Activated gamma-delta T cell treated with anti-CD3 and anti-CD28 coated beads, Interleukin-2, amount 50 U/mL, for 16 hours (primary cell): ENCODE results near the gene ZIC5.
A peak's percentile ranks its signal among the peaks of the same experiment; 100 is the strongest.

ENCODE experiments used
- DNase-seq: peaks from one replicate; pipeline ENCODE4 v3.0.0-alpha.2; 2020; ENCODE audit warnings: low read depth

The ZIC5 gene

DNA sequence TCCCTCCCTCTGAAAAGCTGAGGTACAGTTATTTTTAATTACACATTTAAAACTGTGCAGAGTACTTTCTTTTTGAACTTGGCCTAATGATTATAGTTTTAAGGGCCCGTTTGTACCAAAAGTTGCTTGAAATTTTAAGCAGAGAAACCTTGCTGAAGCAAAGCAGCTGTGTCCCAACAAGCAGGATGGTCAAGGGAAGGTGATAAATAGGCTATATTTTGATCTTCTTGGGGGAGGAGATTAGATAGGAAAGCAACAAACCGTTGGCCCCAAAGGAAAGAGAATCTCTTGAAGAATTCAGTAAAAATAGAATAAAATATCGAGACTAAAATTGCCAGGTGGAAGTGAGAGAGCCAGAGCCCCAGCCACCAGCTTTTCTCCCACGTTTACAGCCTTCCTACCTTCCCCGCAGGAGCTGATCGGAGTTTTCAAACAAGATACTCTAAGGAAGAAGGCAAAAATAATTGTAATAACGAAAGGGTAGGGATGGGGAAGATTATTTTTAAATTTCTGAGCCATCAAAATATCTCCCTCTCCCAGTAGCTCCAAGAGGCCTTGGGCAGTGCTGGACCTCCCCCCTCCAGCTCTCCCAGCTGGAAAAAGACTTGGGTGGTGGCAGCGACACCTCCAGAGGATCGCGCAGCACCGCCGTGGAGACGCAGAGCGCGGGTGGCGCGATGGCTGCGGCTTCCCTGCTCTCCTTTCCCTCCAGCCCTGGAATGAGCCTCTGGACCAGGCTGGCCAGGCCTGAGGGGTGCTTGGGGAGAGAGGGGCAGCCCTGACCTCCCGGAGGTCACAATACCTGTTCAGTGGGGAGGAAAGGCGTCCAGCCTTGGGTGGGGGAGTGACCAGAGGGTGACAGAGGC is 15.8 kb upstream of the ZIC5 start:
- DNase-seq = no peak

DNA sequence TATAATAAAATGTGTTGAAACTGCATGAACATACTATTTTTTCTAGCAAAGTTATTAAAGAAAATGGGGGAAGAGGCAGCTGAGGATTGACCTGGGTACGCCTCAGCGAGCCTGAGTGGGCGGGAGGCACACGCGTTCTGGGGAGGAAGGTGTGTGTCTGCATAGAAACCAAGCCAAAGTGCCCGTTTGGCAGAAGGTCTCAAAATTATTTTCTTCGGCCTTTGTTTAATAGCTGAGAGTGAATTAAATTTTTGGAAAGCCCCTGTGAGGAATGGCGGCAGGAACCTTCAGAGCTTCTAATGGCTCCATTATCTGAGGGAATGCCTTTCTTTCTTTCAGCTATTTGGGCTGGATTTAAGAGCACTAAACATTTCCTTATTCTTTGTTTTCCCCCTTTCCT is 15.2 kb upstream of the ZIC5 start:
- DNase-seq = no peak

DNA sequence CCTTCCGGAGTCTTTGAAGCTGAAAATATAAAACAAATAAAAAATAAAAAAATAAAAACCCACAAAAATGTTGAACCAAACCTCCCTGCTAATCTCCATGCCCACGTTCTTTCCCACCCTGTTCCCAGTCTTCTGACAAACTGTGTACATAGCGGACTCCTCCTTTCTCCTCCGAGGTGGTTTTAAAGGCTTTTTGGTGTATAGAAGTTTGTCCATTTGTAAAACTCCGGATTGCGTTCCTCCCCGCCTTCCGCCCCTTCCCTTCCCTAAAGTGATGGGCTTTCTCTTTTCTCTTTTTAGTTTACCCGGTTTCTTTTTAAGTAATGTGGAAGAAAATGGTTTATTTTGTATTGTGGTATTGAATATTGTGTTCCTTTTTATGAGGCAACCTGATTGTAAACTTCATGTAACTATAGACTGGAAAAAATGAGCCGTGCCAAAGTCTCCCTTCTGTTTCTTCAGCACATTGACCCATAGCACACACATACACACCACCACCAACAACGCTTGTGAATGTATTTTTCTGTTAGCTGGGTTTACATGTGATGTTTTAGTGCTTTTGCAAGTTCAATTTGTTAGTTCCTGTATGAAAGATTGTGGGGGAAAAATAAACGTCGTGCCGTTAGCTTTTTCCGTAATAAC is 14.4 kb upstream of the ZIC5 start:
- DNase-seq = no peak

DNA sequence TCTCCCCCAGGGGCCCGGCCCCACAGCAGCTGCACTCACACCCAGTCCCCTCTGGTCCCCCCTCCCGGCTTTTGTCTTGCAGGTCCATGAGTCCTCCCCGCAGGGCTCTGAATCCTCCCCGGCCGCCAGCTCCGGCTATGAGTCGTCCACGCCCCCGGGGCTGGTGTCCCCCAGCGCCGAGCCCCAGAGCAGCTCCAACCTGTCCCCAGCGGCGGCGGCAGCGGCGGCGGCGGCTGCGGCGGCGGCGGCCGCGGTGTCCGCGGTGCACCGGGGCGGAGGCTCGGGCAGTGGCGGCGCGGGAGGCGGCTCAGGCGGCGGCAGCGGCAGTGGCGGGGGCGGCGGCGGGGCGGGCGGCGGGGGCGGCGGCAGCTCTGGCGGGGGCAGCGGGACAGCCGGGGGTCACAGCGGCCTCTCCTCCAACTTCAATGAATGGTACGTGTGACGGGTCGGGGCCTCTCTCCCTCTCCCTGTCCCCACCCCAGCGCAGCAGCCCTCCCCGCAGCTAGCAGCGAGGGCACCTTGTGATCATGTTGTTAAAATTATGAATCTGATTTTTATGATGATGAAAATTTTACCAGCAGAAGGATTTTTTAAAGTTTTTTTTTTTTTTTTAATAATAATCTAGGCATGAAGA is 13.8 kb upstream of the ZIC5 start:
- DNase-seq = no peak

DNA sequence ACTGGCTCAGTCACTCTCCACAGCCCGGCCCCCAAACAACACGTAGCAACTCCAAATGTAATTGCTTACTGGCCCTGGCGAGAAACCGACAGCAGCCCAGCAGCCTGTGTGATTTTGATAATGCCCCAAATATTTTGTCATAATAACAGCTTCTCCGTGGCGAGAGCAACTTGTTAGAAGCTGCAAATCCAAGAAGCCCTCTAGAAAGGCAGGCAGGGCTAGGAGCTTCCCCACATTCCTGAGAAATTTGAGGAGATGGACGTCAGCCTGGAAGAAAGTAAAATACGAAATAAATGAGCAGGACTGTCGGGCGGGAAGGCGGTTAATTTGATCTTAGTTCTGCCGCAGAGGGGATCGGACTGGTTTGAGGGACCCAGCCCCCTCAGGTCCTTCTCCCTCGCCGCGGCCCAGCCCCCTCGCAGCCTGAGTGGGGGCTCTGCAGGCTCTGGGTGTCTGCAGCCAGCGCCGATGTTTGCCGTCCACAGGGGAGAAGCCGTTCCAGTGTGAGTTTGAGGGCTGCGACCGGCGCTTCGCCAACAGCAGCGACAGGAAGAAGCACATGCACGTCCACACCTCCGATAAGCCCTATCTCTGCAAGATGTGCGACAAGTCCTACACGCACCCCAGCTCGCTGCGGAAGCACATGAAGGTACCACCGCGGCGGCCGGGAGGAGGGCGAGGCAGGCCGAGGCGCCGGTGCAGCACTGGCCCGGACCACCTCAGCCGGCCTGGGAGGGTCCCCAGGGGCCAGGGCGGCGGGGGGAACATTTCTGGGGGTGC is 13.1 kb upstream of the ZIC5 start:
- DNase-seq = no peak

DNA sequence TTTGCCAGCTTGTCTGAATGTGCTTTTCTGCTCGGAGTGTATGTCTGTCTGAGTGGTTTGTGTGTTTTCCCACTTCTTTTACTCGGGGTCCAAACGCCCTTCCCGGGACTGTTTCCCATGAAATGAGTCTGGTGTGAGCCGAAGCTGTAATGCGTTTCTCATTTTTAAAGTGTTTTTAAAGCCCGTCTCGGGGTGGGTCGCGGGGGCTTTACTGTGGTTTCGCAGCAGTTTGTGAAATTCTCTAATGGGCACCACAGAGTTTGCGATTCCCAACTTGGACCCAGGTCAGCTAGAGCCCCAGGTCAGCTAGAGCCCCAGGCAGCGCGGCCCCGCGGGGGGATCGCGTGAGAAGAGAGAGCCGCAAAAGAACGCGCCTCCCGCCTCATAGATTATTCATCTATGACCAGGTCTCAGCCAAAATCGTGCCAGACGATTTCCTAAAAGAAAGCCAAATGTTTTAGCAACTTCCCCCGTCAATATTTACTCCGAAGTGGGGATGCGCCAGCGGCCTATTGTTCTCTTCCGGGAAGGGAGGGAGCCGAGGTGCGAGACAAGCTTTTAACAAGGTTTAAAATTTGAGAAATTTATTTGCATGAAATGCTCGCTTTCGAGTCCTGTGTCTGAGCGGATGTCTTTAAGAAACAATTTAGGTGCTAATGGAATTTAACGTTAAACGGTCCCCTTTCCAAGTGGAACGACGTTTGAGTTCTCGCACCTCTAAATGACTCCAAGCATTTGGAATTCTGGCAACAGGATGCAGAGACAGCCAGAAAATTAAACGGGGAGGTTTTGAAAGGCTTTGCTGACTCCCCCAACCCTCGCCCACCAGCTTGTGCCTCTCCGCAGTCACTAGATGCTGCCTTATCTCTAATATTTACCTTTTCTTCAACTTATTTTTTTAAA is 12.2 kb upstream of the ZIC5 start:
- DNase-seq = no peak

DNA sequence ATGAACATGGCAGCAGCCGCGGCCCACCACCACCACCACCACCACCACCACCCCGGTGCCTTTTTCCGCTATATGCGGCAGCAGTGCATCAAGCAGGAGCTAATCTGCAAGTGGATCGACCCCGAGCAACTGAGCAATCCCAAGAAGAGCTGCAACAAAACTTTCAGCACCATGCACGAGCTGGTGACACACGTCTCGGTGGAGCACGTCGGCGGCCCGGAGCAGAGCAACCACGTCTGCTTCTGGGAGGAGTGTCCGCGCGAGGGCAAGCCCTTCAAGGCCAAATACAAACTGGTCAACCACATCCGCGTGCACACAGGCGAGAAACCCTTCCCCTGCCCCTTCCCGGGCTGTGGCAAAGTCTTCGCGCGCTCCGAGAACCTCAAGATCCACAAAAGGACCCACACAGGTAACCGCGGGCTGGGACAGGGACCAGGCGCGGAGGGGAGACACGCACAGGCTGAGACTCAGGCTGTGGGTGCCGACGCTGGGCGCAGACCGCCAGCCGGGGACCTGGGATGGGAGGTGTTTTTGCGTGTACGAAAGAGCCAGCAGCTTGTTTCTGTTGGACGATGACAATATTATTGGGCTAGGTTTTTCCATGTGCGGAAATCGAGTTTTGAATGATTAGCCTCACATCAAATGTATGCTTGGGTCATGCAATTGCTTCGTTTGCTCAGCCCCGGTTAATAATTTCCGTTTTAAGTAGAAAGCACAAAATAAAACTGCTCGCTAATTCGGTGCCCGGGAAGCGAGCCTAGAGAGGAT is 11.3 kb upstream of the ZIC5 start:
- DNase-seq = no peak

DNA sequence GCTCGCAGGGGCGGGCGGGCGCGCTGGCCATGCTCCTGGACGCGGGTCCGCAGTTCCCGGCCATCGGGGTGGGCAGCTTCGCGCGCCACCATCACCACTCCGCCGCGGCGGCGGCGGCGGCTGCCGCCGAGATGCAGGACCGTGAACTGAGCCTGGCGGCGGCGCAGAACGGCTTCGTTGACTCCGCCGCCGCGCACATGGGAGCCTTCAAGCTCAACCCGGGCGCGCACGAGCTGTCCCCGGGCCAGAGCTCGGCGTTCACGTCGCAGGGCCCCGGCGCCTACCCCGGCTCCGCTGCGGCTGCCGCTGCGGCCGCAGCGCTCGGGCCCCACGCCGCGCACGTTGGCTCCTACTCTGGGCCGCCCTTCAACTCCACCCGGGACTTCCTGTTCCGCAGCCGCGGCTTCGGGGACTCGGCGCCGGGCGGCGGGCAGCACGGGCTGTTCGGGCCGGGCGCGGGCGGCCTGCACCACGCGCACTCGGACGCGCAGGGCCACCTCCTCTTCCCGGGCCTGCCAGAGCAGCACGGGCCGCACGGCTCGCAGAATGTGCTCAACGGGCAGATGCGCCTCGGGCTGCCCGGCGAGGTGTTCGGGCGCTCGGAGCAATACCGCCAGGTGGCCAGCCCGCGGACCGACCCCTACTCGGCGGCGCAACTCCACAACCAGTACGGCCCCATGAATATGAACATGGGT is 10.6 kb upstream of the ZIC5 start:
- DNase-seq = no peak

DNA sequence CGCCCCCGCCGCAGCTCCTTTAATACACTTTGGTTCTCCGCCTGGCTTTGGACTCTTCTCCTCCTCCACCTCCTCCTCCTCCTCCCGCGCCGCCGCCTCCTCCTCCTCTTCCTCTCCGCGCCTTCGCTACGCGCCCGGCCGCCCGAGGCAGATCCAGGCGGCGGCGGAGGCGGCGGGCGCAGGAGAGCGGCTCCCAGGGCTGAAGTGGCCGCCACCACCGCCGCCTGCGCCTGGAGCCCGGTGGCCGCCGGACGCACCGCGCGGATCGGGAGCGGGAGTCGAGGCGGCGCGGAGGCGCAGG is 10.1 kb upstream of the ZIC5 start, which contains the start of gene ZIC2:
Gene ZIC2, plus strand, starts transcription at position 50 of the 301 bp plus-strand sequence. CDS start 281 bp downstream, outside the sequence.
- DNase-seq = no peak

DNA sequence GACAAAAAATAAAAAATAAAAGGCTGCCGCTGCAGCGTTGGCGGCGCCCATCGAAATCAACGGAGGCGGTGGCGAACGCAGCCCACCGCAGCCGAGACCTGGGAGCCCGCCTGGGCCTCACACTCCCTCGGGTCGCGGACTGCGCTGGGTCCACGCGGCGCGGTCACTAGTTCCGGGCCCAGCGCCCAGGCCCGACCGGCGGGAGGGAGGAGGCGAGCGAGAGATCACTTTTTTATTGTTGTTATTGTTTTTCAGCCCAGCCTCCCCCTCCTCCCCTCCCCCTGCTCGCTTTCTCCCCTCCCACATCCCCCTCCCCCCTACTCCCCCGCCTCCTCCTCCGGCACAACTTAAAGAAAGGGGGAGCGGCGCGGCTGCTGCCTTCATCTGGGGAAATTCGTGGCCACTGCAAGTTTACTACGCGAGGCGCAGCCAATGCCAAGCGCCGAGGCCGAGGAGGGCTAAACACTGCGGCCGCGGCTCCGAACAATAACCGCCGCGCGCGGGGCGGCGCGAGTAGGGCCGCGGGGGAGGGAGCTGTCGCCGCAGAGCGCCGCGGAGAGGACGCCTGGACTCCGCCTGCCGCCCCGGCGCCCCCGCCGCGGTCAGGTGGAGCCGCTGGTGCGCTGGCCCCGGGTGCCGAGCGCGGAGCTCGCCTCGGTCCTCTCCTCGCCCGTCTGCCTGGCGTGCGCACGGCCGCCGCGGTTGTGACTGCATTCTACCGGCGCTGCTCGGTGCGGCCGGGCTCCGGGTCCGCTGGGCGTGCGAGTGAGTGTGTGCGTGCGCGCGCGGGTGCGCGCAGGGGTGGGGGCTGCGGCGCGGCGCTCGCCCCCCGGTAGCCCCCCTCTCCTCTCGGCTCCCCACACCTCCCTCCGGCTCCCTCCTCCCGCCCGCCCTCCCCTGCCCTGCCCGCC is 9.5 kb upstream of the ZIC5 start:
- DNase-seq = no peak

DNA sequence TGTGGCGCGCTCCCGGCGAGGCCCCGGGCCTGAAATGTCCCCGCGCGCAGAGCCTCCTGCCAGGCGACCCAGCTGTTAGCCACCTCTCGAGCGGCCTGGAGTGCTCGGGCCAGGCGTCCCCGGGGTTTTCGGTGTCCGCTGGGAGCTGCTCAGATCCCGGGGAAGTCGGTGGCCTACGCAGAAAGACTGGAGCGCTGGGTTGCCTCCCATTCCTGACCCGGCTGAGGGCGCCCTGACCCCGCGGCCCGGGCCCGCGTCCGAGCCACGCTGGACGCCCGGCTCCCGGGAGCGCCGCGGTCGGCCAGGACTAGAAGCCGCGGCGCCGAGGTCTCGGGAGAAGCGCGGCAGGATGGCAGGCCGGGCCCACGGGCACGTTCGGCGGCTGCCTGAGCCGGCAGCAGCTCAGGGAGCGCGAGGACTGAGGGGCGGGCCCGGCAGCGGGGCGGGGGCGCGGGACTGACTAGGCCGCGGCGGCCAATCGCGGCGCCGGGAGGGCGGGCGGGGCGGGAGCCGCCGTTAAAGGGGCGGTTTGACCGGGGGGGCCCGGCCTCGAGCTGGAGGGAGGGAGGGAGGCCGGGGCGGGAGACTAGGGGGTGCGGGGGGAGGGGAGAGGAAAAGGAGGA is 8.7 kb upstream of the ZIC5 start:
- DNase-seq = peak; percentile 29

DNA sequence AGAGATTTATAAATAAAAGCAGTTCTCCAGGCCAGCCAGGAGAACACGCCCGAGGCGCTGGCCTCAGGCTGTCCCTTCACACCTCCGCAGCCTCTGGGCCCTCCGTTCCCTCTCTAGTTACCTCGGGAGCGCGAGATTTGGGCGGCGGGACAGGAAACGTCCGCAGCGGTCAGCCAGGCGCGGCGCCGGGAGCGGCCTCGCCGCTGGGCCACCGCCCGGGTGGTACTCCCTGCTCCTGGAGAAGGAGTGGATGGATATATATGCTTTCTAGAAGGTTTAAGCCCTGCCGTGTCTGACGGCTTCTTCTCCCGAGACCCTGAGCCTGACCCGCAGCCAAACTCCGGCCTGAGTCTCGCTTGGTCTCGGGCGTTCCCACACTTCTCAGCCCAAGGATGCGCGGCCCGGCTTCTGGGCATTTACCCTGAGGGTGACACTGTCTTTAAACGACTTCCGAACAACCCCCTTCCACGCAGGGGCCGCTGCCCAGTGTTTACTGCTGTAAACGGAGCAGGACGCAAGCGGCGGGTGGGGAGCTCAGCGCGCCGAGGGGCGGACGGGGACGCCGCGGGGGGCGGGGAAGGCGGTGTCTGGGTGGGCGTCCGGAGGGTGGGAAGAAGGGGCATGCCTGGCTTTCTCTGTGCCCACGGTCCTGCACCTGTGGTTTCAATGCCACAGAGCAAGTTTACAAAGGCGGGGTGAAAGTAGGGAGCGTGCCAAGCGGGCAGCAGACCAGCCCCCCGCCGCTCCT is 8.1 kb upstream of the ZIC5 start:
- no peak for DNase-seq

DNA sequence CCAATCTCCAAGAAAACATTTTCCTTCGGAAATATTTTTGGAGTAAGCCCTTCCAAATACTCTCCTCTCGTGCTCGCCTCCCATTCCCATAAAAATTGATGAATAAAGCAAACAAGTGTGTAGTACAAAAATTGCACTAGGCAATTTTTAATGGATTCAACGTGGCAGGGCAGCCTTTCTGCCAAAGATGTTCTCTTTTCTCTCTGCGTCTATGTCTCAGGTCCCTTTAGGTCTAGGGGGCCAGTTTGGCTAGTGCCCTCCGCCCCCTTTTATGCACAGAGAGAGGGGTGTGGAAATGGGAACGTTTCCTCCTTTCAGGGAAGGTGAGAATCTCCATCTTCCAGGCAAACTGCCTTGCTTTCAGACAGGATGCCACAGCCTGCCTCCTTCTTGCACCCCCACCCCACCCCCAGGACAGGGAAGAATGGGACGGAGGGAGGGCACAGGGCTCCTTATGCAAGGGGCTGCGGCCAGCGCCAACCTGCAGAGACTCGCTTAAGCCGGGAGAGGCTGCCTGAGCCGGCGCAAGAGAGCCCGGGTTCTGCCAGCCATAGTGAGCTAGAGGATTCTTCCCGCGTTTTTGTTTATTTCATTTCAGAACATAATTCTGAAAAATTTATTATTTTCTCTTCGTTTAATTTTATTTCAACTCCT is 7.4 kb upstream of the ZIC5 start:
- DNase-seq = no peak

DNA sequence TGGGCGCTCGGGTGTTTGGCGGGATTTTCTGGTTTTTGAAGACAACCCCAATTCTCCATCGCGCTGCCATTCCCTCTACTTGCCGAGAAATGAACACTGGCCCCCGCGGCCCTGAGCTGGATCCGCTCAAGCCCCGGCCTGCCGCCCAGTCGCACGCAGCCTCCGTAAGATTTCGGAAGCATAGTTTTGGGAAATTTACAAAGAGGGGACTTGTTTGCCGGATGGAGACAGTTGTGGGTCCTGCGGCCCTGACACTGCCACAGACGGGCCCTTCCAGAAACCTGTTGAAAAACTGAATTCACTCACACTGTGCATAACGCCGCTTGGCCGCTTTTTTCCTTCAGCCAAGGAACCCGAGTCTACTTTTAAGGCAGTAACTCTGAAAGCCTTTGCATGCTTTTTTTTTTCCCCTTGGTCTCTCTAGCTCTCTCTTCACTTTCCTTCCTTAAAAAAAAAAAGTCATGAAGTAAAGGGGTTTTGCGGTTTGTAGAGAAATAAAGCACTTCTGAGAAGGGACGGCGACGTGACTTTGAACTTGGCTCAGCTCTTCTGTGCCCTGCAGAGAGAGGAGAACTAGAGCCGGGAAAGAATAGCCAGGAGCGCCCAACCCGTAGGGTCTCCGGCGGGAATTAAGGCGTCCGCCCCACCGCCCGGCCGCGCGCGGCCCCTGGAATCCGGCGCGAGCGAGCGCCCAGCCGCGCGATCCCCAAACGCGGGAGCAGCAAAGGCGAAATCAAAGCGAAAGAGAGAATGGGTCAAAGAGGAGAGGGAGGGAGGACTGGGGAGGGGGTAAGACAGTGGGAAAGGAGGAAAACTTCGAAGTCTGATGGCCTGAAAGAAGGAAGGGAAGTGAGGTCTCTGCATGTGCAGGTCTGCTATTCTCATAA is 6.6 kb upstream of the ZIC5 start:
- DNase-seq = no peak

DNA sequence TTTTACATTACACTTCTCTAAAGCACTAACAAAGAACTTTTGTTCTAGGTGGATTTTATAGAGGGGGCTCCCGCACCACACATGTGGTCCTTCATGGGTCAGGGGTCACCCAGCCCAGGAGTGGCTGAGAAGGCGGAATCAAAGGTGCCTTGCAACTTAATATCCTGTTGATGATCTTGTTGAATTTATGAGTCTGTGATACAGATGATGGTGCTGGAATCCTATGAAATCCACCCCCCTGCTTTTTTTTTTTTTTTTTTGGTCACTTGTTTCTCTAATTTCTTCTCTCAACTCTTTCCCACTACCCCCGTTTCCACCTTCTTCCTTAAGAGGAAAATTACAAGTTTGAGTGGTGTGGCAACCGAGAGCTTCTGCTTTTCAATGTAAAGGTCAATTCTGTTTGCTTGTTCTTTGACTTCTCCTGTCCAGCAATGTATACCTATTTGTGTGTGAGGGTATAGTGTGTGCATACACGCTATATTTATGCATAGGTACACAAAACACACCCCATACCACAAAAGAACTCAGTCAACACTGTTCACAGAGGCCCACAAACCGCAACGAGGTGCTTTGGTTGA is 5.9 kb upstream of the ZIC5 start:
- DNase-seq = no peak

DNA sequence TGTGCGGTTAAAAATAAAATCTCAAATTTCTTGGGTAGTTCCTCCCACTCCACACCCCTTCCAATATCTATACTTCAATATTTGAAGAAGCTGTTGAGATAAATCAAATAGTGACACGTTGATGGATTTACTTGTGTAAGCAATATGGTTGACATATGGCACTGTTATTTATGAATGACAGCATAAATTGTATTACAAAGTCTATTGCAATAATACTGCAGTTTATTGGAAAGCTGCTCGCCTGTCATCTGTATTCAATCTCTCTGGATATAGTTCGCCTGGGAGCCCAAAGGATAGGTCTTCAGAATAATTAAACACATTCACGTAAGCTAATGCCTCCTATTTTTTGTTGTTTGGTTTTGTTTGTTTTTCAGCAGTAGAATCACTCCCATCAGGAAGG is 5.0 kb upstream of the ZIC5 start:
- DNase-seq = no peak
